Measurements from ENCODE around the gene KCNB1. TPM values are rescaled to one million over a fixed set of nuclear protein-coding genes. Genes with fewer than 3 reads are reported as not detected.

Gene KCNB1
- total and polyA plus RNA-seq, 4 donors = under 0.01 to 3.4 (median 1.4) TPM

DNA sequence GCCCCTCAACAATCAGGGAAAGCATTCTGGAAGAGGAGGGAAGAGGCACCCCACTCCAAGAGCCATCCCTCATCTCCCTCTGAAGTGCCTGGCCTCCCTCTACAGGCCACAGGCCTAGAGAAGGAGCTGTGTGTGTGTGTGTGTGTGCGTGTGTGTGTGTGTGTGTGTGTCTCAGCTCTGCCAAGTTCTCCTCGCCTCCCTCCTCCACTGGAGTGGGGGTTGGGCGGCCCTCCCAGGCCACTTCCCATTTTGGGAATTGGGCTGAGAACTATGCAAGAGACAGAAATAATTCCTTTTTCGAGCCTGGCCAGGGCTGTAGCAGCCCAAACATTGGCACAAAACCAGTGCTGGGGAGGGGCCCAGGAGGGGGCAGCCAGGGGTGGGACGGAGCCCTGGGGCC is 35.7 kb downstream of the KCNB1 start:
- no peak overlapping the region for H3K9ac ChIP-seq (ENCODE audit: low read depth in 1 of 2, low read length in 2 of 2)
- H3K27ac ChIP-seq (ENCODE audit: low read depth in 1 of 2, low read length in 2 of 2) = no peak overlapping the region
- TF ChIP-seq RAD21 (IDR thresholded peaks at IDR 0.05) = peak in 1 of 2 donors; percentile 34
- TF ChIP-seq REST (IDR thresholded peaks at IDR 0.05) = peak; percentile 19
- TF ChIP-seq ATF3 (IDR thresholded peaks at IDR 0.05) = no peak
- 67% methylated on average over 5 of the region's 5 CpGs for WGBS
- H3K4me3 ChIP-seq (ENCODE audit: low read depth in 1 of 3, low read length in 3 of 3) = no peak overlapping the region
- H3K27me3 ChIP-seq (ENCODE audit: control insufficient read depth in 4 of 4, insufficient read depth in 4 of 4, low read length in 3 of 4) = no peaks in the 10 kb centered on the region
- H3K9me3 ChIP-seq (ENCODE audit: control insufficient read depth in 4 of 4, low read length in 3 of 4) = no peaks in the 10 kb centered on the region
- H3K4me1 ChIP-seq (ENCODE audit: control insufficient read depth in 4 of 4, insufficient read depth in 4 of 4, low read length in 3 of 4) = peaks cover 2 to 14% (median 6%) of the 10 kb centered on the region in 4 donors
- H3K36me3 ChIP-seq (ENCODE audit: control insufficient read depth in 4 of 4, insufficient read depth in 3 of 4, low read depth in 1 of 4, low read length in 3 of 4) = no peaks in the 10 kb centered on the region
- DNase-seq (ENCODE audit: low spot score) = peak; percentile 39

DNA sequence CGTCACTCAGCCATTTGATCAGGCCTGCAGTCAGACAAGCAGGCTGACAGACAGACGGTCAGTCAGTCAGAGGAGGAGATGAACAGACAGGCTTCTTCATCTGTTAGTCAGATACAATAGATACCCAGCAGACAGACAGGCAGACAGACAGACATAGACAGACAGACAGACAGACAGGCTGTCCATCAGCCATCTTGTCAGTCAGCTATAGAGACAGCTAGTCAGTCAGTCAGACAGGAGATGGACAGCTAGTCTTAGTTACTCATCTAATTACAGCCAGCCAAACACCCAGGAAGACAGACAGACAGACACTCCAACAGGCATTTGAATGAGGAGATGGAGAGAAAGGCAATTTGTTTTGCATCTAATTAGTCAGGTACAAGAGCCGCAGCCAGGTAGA is 36.4 kb downstream of the KCNB1 start:
- Histone ChIP-seq H3K9ac (ENCODE audit: low read depth in 1 of 2, low read length in 2 of 2) (no peak overlapping the region), H3K4me3 (ENCODE audit: low read depth in 1 of 3, low read length in 3 of 3) (no peak overlapping the region), H3K36me3 (ENCODE audit: control insufficient read depth in 4 of 4, insufficient read depth in 3 of 4, low read depth in 1 of 4, low read length in 3 of 4) (no peaks in the 10 kb centered on the region), H3K9me3 (ENCODE audit: control insufficient read depth in 4 of 4, low read length in 3 of 4) (no peaks in the 10 kb centered on the region), H3K27ac (ENCODE audit: low read depth in 1 of 2, low read length in 2 of 2) (no peak overlapping the region), H3K4me1 (ENCODE audit: control insufficient read depth in 4 of 4, insufficient read depth in 4 of 4, low read length in 3 of 4) (peaks cover 1 to 14% (median 6%) of the 10 kb centered on the region in 4 donors), H3K27me3 (ENCODE audit: control insufficient read depth in 4 of 4, insufficient read depth in 4 of 4, low read length in 3 of 4) (no peaks in the 10 kb centered on the region)
- no peak for DNase-seq (ENCODE audit: low spot score)
- no peak for TF ChIP-seq MAX (IDR thresholded peaks at IDR 0.05)
- no peak for TF ChIP-seq SP1 (IDR thresholded peaks at IDR 0.05)
- TF ChIP-seq, protein P1, sequence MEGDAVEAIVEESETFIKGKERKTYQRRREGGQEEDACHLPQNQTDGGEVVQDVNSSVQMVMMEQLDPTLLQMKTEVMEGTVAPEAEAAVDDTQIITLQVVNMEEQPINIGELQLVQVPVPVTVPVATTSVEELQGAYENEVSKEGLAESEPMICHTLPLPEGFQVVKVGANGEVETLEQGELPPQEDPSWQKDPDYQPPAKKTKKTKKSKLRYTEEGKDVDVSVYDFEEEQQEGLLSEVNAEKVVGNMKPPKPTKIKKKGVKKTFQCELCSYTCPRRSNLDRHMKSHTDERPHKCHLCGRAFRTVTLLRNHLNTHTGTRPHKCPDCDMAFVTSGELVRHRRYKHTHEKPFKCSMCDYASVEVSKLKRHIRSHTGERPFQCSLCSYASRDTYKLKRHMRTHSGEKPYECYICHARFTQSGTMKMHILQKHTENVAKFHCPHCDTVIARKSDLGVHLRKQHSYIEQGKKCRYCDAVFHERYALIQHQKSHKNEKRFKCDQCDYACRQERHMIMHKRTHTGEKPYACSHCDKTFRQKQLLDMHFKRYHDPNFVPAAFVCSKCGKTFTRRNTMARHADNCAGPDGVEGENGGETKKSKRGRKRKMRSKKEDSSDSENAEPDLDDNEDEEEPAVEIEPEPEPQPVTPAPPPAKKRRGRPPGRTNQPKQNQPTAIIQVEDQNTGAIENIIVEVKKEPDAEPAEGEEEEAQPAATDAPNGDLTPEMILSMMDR (IDR thresholded peaks at IDR 0.05; ENCODE audit: low read depth, low read length, missing input control) = no peak
- no peak for TF ChIP-seq FOXA2 (IDR thresholded peaks at IDR 0.05)
- WGBS = 78% methylated on average over 3 of the region's 3 CpGs

- no peak overlapping the region for H3K4me3 ChIP-seq (ENCODE audit: low read depth in 1 of 3, low read length in 3 of 3)
- H3K4me1 ChIP-seq (ENCODE audit: control insufficient read depth in 4 of 4, insufficient read depth in 4 of 4, low read length in 3 of 4) = peaks cover 1 to 14% (median 6%) of the 10 kb centered on the region in 4 donors
- H3K9me3 ChIP-seq (ENCODE audit: control insufficient read depth in 4 of 4, low read length in 3 of 4) = no peaks in the 10 kb centered on the region
- no peak overlapping the region for H3K27ac ChIP-seq (ENCODE audit: low read depth in 1 of 2, low read length in 2 of 2)
- no peaks in the 10 kb centered on the region for H3K27me3 ChIP-seq (ENCODE audit: control insufficient read depth in 4 of 4, insufficient read depth in 4 of 4, low read length in 3 of 4)
- 38% methylated on average over 5 of the region's 5 CpGs for WGBS
- no peaks in the 10 kb centered on the region for H3K36me3 ChIP-seq (ENCODE audit: control insufficient read depth in 4 of 4, insufficient read depth in 3 of 4, low read depth in 1 of 4, low read length in 3 of 4)
- DNase-seq (ENCODE audit: low spot score) = no peak
- no peak overlapping the region for H3K9ac ChIP-seq (ENCODE audit: low read depth in 1 of 2, low read length in 2 of 2)
- no peak for TF ChIP-seq MAX (IDR thresholded peaks at IDR 0.05)
- no peak for TF ChIP-seq RXRA (IDR thresholded peaks at IDR 0.05)
- TF ChIP-seq, protein P1 (IDR thresholded peaks at IDR 0.05; ENCODE audit: low read depth, low read length, missing input control) = no peak
- TF ChIP-seq FOXA1 (IDR thresholded peaks at IDR 0.05) = no peak
- no peak for TF ChIP-seq JUND (IDR thresholded peaks at IDR 0.05)
- no peak for TF ChIP-seq HNF4A (conservative IDR thresholded peaks at IDR 0.05)
- TF ChIP-seq, protein P2, sequence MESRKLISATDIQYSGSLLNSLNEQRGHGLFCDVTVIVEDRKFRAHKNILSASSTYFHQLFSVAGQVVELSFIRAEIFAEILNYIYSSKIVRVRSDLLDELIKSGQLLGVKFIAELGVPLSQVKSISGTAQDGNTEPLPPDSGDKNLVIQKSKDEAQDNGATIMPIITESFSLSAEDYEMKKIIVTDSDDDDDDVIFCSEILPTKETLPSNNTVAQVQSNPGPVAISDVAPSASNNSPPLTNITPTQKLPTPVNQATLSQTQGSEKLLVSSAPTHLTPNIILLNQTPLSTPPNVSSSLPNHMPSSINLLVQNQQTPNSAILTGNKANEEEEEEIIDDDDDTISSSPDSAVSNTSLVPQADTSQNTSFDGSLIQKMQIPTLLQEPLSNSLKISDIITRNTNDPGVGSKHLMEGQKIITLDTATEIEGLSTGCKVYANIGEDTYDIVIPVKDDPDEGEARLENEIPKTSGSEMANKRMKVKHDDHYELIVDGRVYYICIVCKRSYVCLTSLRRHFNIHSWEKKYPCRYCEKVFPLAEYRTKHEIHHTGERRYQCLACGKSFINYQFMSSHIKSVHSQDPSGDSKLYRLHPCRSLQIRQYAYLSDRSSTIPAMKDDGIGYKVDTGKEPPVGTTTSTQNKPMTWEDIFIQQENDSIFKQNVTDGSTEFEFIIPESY (IDR thresholded peaks at IDR 0.05) = no peak
- no peak for TF ChIP-seq FOXA2 (IDR thresholded peaks at IDR 0.05)
- TF ChIP-seq RAD21 (IDR thresholded peaks at IDR 0.05) = no peak
- no peak for TF ChIP-seq SP1 (IDR thresholded peaks at IDR 0.05)
- no peak for TF ChIP-seq YY1 (IDR thresholded peaks at IDR 0.05)
- TF ChIP-seq EGR1 (IDR thresholded peaks at IDR 0.05; ENCODE audit: low read depth in 2 of 2) = no peak
- TF ChIP-seq GABPA (IDR thresholded peaks at IDR 0.05 in 1 of 2, conservative IDR thresholded peaks at IDR 0.05 in 1 of 2) = no peak
- no peak for TF ChIP-seq NR2F2 (IDR thresholded peaks at IDR 0.05)
- TF ChIP-seq HNF4G (IDR thresholded peaks at IDR 0.05) = no peak
- no peak for TF ChIP-seq TAF1 (conservative IDR thresholded peaks at IDR 0.05)
These were observed 37.3 kb downstream of the KCNB1 start for GRCh38 chr20:49445176-49445575.
